Measurements from ENCODE around the gene PLAAT3. TPM values are rescaled to one million over a fixed set of nuclear protein-coding genes. Genes with fewer than 3 reads are reported as not detected.

Gene PLAAT3
- total and polyA plus RNA-seq, 2 donors from 2014 or later, result 88.2 to 262 TPM

GRCh38 chr11:63592975-63593395, 21.2 kb downstream of the PLAAT3 start:
- H3K36me3 ChIP-seq (ENCODE audit: control insufficient read depth in 2 of 3, insufficient read depth in 3 of 3, low read length in 3 of 3), result peaks cover 0 to 15% (median 10%) of the 10 kb centered on the region in 3 donors
- intact Hi-C loops (cut with DNase I), result no loop called here
- no peaks in the 10 kb centered on the region for H3K27me3 ChIP-seq (ENCODE audit: control insufficient read depth, insufficient read depth, low read length)
- peak in 1 of 5 donors; percentile 20 for DNase-seq
- no peaks in the 10 kb centered on the region for H3K4me1 ChIP-seq (ENCODE audit: control insufficient read depth in 2 of 3, insufficient read depth in 2 of 3, low read depth in 1 of 3, low read length in 3 of 3)
- FAIRE-seq, result no peak
- no peak overlapping the region for H3K27ac ChIP-seq (ENCODE audit: low read depth in 2 of 2, low read length in 2 of 2)
- TF ChIP-seq, protein P1, sequence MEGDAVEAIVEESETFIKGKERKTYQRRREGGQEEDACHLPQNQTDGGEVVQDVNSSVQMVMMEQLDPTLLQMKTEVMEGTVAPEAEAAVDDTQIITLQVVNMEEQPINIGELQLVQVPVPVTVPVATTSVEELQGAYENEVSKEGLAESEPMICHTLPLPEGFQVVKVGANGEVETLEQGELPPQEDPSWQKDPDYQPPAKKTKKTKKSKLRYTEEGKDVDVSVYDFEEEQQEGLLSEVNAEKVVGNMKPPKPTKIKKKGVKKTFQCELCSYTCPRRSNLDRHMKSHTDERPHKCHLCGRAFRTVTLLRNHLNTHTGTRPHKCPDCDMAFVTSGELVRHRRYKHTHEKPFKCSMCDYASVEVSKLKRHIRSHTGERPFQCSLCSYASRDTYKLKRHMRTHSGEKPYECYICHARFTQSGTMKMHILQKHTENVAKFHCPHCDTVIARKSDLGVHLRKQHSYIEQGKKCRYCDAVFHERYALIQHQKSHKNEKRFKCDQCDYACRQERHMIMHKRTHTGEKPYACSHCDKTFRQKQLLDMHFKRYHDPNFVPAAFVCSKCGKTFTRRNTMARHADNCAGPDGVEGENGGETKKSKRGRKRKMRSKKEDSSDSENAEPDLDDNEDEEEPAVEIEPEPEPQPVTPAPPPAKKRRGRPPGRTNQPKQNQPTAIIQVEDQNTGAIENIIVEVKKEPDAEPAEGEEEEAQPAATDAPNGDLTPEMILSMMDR (IDR thresholded peaks at IDR 0.05; ENCODE audit: borderline replicate concordance, extremely low read depth, insufficient read depth), result peak; percentile 49
- no peaks in the 10 kb centered on the region for H3K9me3 ChIP-seq (ENCODE audit: control insufficient read depth in 2 of 3, insufficient read depth in 1 of 3, low read length in 3 of 3)
- H3K9ac ChIP-seq (ENCODE audit: low read length in 3 of 3), result no peak overlapping the region
- H3K4me3 ChIP-seq (ENCODE audit: low read length in 3 of 3), result no peak overlapping the region

DNA sequence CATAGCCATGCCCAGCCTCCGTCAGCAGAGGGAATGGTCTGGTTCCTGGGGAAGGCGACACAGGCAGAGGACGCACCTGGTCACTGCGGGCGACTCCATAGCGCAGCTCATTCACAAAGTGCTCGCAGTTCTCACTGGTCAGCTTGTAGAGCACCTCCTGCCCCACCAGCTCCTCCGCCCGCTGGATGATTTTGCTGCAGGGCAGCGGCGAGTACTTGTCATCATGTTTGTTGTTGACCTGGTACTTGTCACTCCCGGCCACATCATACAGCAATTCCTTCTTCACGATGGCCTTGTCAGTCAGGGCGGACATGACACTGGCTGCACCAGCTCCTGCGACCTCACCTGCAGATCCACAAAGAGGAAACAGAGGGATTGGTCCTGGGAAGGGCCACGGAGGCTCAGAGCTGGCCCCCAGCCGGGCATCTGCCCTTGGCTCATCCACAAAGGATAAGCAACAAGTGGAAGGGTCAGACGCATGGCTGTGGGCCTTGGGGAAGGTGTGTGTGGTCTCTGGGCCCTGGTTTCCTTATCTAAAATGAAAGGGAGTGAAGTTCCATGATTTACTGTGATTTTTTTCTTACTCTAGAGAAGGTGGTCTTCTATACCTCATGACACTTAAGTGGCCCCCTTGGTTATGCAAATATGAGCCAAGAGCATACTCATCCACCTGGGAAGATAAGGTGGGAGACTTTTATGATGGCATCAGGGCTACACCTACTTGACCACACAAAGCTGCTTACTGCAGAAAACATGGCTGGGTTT, 24.0 kb downstream of the PLAAT3 start:
- Histone ChIP-seq H3K9ac (ENCODE audit: low read length in 3 of 3) (no peak overlapping the region), H3K27me3 (ENCODE audit: control insufficient read depth, insufficient read depth, low read length) (no peaks in the 10 kb centered on the region), H3K27ac (ENCODE audit: low read depth in 2 of 2, low read length in 2 of 2) (no peak overlapping the region), H3K4me3 (ENCODE audit: low read length in 3 of 3) (no peak overlapping the region), H3K36me3 (ENCODE audit: control insufficient read depth in 2 of 3, insufficient read depth in 3 of 3, low read length in 3 of 3) (peaks cover 0 to 15% (median 10%) of the 10 kb centered on the region in 3 donors), H3K9me3 (ENCODE audit: control insufficient read depth in 2 of 3, insufficient read depth in 1 of 3, low read length in 3 of 3) (no peaks in the 10 kb centered on the region), H3K4me1 (ENCODE audit: control insufficient read depth in 2 of 3, insufficient read depth in 2 of 3, low read depth in 1 of 3, low read length in 3 of 3) (no peaks in the 10 kb centered on the region)
- DNase-seq (no peak), FAIRE-seq (no peak)
- TF ChIP-seq, protein P1 (IDR thresholded peaks at IDR 0.05; ENCODE audit: borderline replicate concordance, extremely low read depth, insufficient read depth), result no peak
- intact Hi-C loops (cut with DNase I), result no loop called here

- Histone ChIP-seq H3K9ac (ENCODE audit: low read length in 3 of 3) (no peak overlapping the region), H3K27me3 (ENCODE audit: control insufficient read depth, insufficient read depth, low read length) (no peaks in the 10 kb centered on the region), H3K4me3 (ENCODE audit: low read length in 3 of 3) (no peak overlapping the region), H3K27ac (ENCODE audit: low read depth in 2 of 2, low read length in 2 of 2) (no peak overlapping the region), H3K9me3 (ENCODE audit: control insufficient read depth in 2 of 3, insufficient read depth in 1 of 3, low read length in 3 of 3) (no peaks in the 10 kb centered on the region), H3K4me1 (ENCODE audit: control insufficient read depth in 2 of 3, insufficient read depth in 2 of 3, low read depth in 1 of 3, low read length in 3 of 3) (no peaks in the 10 kb centered on the region), H3K36me3 (ENCODE audit: control insufficient read depth in 2 of 3, insufficient read depth in 3 of 3, low read length in 3 of 3) (peaks cover 0 to 15% (median 10%) of the 10 kb centered on the region in 3 donors)
- intact Hi-C loops (cut with DNase I), result no loop called here
- TF ChIP-seq, protein P1 (IDR thresholded peaks at IDR 0.05; ENCODE audit: borderline replicate concordance, extremely low read depth, insufficient read depth), result no peak
- DNase-seq, result no peak
- no peak for FAIRE-seq
These were observed 25.2 kb downstream of the PLAAT3 start for GRCh38 chr11:63589000-63589399.
